ENCODE measurements around the gene SMCR8. TPM values are rescaled to one million over a fixed set of nuclear protein-coding genes. Genes with fewer than 3 reads are reported as not detected.

SMCR8 gene
- total RNA-seq, 1 donor from 2014 or later, result 18.7 TPM

DNA sequence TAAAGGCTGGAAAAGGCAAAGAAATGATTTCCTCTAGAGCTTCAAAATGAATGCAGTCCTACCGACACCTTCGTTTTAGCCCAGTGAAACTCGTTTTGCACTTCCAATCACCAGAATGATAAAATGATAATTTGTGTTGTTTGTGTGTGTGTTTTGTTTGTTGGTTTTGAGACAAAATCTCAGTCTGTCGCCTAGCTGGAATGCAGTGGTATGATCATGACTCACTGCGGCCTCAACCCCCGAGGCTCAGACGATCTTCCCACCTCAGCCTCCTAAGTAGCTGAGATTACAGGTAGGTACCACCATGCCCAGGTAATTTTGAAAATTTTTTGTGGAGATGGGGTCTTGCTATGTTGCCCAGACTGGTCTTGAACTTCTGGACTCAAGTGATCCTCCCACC lies 59.1 kb downstream of the SMCR8 start:
- no peak for DNase-seq (ENCODE audit: low spot score)
- H3K9me3 Mint-ChIP-seq, result peaks cover 5% of the 10 kb centered on the region
- peaks cover 11% of the 10 kb centered on the region for H3K27me3 Mint-ChIP-seq (ENCODE audit: insufficient read depth)
- no peak overlapping the region for H3K4me3 Mint-ChIP-seq
- intact Hi-C loops (cut with micrococcal nuclease), result no loop called here
- no peaks in the 10 kb centered on the region for H3K36me3 Mint-ChIP-seq (ENCODE audit: low read depth)
- H3K4me1 Mint-ChIP-seq (ENCODE audit: low read depth), result peaks cover 4% of the 10 kb centered on the region
- H3K27ac Mint-ChIP-seq, result no peak overlapping the region

Other genes with a start within 250 kb of the SMCR8 start
- gene DRG2, start 227.3 kb upstream of the SMCR8 start, total RNA-seq, result 67.5 and 69.2 TPM in 2 replicates
- 0.31 and 0.34 TPM in 2 replicates for gene MYO15A, start 206.5 kb upstream of the SMCR8 start, total RNA-seq
- 127 and 128 TPM in 2 replicates for gene ALKBH5, start 131.5 kb upstream of the SMCR8 start, total RNA-seq
- 22.6 and 23.4 TPM in 2 replicates for gene LLGL1, start 89.7 kb upstream of the SMCR8 start, total RNA-seq
- gene FLII, start 56.6 kb upstream of the SMCR8 start, total RNA-seq, result 268 and 275 TPM in 2 replicates
- 5.8 and 7.0 TPM in 2 replicates for gene MIEF2, start 54.6 kb upstream of the SMCR8 start, total RNA-seq
- gene TOP3A, start 299 bp upstream of the SMCR8 start, total RNA-seq, result 75.2 and 87.2 TPM in 2 replicates
- 51.5 and 56.2 TPM in 2 replicates for gene SHMT1, start 48.3 kb downstream of the SMCR8 start, total RNA-seq
- 0.17 TPM in 1 of 2 replicates, not detected in the other for gene EVPLL, start 62.5 kb downstream of the SMCR8 start, total RNA-seq
- gene LGALS9C, start 161.5 kb downstream of the SMCR8 start, total RNA-seq, result not detected in 2 replicates

All from activated T-helper 1 cell treated with anti-CD3 and anti-CD28 coated beads, Interleukin-12 subunit alpha, Interleukin-12 subunit beta, Interleukin-2, Interleukin-4 antibody, amounts not matched to agents 30 ng/mL and 10 ng/mL and 1 ng/mL, durations not matched to agents 14 hours and 24 hours and 36 hours (primary cell).